Retina (tissue), 1 donor: Measurements from ENCODE around the gene SPATA2L.

Source experiments
- DNase-seq: peaks from one replicate; pipeline ENCODE4 v3.0.0-alpha.2; 2016

Gene SPATA2L

DNA sequence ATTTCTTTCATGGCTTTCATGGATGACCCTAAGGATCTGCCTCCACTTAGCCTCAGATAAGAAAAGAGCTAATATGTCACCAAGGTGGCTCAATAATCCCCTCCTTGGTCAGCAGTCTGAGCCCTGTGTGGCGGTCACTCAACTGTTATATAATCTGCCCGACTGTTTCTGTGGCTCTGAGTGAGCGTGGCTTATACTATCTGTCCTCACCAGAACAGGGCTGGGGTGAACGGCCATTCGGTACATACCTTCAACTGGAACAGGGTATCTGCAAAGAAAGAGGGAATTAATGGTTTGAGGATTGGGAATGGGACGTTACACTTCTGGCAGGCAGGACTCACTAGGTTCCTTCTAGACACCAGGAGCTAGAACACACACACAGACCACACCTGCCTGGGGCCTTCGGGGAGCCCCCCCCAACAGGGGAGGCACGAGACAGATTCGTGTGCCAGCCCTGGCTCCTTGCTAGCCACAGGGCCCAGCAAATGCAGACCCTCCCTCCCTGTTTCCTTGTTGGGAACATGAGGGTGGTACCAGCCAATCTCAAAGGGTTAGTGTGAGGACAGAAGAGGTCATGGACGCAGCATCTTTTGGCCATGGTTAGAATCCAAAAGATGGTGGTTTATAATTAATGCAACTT lies 47.7 kb downstream of the SPATA2L start:
- no peak for DNase-seq

DNA sequence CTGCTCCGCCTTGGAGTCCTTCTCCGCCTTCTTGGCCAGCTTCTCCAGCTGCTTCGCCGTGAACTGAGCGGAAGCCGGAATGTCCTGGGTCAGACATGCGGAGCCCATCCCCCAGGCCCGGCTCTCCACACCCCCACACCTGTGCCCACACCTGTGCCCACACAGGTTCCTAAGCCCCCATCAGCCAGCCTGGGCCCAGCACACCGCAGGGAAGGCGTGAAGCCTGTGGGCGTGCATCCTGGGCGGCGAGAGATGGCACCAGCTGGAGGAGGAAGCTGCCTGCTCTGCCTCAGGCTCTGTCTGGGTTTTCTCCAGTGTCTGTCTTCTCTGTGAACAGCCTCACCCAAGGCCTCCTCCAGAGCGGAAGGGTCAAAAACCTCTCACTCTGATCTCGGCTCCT lies 49.9 kb downstream of the SPATA2L start:
- no peak for DNase-seq

DNA sequence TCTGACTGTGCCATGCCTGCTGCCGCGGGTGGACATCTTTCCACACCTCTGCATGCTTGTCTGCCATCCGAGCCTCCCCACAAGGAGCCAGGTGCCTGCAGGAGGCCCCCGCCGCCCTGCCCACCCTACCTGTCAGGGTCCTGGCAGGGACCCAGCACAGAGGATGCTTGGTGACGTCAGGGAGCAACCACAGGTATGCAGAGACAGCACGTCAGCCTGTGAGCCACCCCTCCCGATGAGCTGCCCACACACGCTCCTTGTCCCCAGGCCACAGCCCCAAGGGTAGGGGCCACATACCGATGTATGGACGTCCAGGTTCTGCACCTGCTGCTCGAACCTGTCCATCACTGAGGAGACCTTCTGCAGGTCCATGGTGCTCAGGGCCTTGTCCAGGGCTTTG lies 54.6 kb downstream of the SPATA2L start:
- no peak for DNase-seq
